HepG2 (cell line): ENCODE results near the gene PSMB9. TPM values are rescaled to one million over a fixed set of nuclear protein-coding genes. Genes with fewer than 3 reads are reported as not detected.

Source experiments
- ARNTL ChIP-seq: sonication (generic); formaldehyde crosslinking; IDR thresholded peaks from 2 replicates; pipeline ENCODE4 v1.4.0; 2020; ENCODE audit warnings: mild to moderate bottlenecking, missing genetic modification reagents
- ATF1 ChIP-seq: IDR thresholded peaks from 2 replicates; pipeline ENCODE4 v1.6.1; 2016; ENCODE audit warnings: mild to moderate bottlenecking, control low read depth
- MEIS1 ChIP-seq: sonication (generic); formaldehyde crosslinking; IDR thresholded peaks from 2 replicates; pipeline ENCODE4 v1.9.0; 2021; ENCODE audit warnings: mild to moderate bottlenecking, missing genetic modification reagents, moderate library complexity, borderline replicate concordance
- MYC ChIP-seq: sonication (generic); formaldehyde crosslinking; IDR thresholded peaks from 2 replicates; pipeline ENCODE4 v1.9.0; 2021; ENCODE audit warnings: missing genetic modification reagents, borderline replicate concordance
- SIN3B ChIP-seq: fragments of 150-350 bp; IDR thresholded peaks from 2 replicates; pipeline ENCODE4 v1.6.1; 2014; ENCODE audit warnings: low read length
- SNRNP70 ChIP-seq: fragments of 200-400 bp; formaldehyde crosslinking; IDR thresholded peaks from 2 replicates; pipeline ENCODE4 v1.6.1; 2017; ENCODE audit warnings: mild to moderate bottlenecking, low read depth, low read length, moderate library complexity
- SP4 ChIP-seq: sonication (generic); formaldehyde crosslinking; IDR thresholded peaks from 2 replicates; pipeline ENCODE4 v1.8.1; 2023; ENCODE audit warnings: mild to moderate bottlenecking, missing genetic modification reagents
- SPEN ChIP-seq: sonication (generic); formaldehyde crosslinking; IDR thresholded peaks from 2 replicates; pipeline ENCODE4 v1.5.1; 2020; ENCODE audit warnings: low read depth, mild to moderate bottlenecking, missing genetic modification reagents
- TIGD3 ChIP-seq: sonication (generic); formaldehyde crosslinking; IDR thresholded peaks from 2 replicates; pipeline ENCODE4 v1.5.1; 2020; ENCODE audit warnings: mild to moderate bottlenecking, missing genetic modification reagents, borderline replicate concordance
- ZBTB1 ChIP-seq: sonication (generic); formaldehyde crosslinking; IDR thresholded peaks from 2 replicates; pipeline ENCODE4 v1.4.0; 2020; ENCODE audit warnings: missing genetic modification reagents, borderline replicate concordance
- ZBTB34 ChIP-seq: sonication (generic); formaldehyde crosslinking; IDR thresholded peaks from 2 replicates; pipeline ENCODE4 v1.8.0; 2022; ENCODE audit warnings: mild to moderate bottlenecking, missing genetic modification reagents
- ZFYVE20 ChIP-seq: sonication (generic); formaldehyde crosslinking; IDR thresholded peaks from 2 replicates; pipeline ENCODE4 v1.8.0; 2023; ENCODE audit warnings: low read depth, mild to moderate bottlenecking, moderate library complexity, missing genetic modification reagents, borderline replicate concordance
- ZNF224 ChIP-seq: sonication (generic); formaldehyde crosslinking; IDR thresholded peaks from 2 replicates; pipeline ENCODE4 v1.5.0; 2020; ENCODE audit warnings: mild to moderate bottlenecking, missing genetic modification reagents
- ZNF468 ChIP-seq: sonication (generic); formaldehyde crosslinking; IDR thresholded peaks from 2 replicates; pipeline ENCODE4 v1.8.0; 2022; ENCODE audit warnings: mild to moderate bottlenecking, moderate library complexity, missing genetic modification reagents
- ZNF530 ChIP-seq: sonication (generic); formaldehyde crosslinking; IDR thresholded peaks from 2 replicates; pipeline ENCODE4 v1.5.0; 2020; ENCODE audit warnings: low read depth, mild to moderate bottlenecking, missing genetic modification reagents
- ZNF550 ChIP-seq: sonication (generic); formaldehyde crosslinking; IDR thresholded peaks from 2 replicates; pipeline ENCODE4 v1.4.0; 2020; ENCODE audit warnings: mild to moderate bottlenecking, missing genetic modification reagents, borderline replicate concordance
- ZNF572 ChIP-seq: sonication (generic); formaldehyde crosslinking; IDR thresholded peaks from 2 replicates; pipeline ENCODE4 v1.5.1; 2020; ENCODE audit warnings: mild to moderate bottlenecking, missing genetic modification reagents
- ZNF678 ChIP-seq: sonication (generic); formaldehyde crosslinking; IDR thresholded peaks from 2 replicates; pipeline ENCODE4 v1.4.0; 2020; ENCODE audit warnings: mild to moderate bottlenecking, missing genetic modification reagents
- ZNF782 ChIP-seq: sonication (generic); formaldehyde crosslinking; IDR thresholded peaks from 2 replicates; pipeline ENCODE4 v1.4.0; 2020; ENCODE audit warnings: missing genetic modification reagents, mild to moderate bottlenecking, borderline replicate concordance
- ZNF883 ChIP-seq: sonication (generic); formaldehyde crosslinking; IDR thresholded peaks from 2 replicates; pipeline ENCODE4 v1.5.1; 2020; ENCODE audit warnings: mild to moderate bottlenecking, missing genetic modification reagents; ENCODE audit errors: not compliant biosample characterization
- ZSCAN20 ChIP-seq: sonication (generic); formaldehyde crosslinking; IDR thresholded peaks from 2 replicates; pipeline ENCODE4 v1.4.0; 2020; ENCODE audit warnings: missing genetic modification reagents, mild to moderate bottlenecking, borderline replicate concordance
- polyA plus RNA-seq, 8 experiments: library from polyadenylated mRNA; depleted of rRNA in 3 of 8; stranded (reverse) in 7 of 8; unstranded in 1 of 8; fragments of >200 nt; fragmentation: Illumina TruSeq in 4 of 8; extraction: Trizol in 4 of 8; gene quantifications; 2 replicates each; pipeline versions ENCODE4 v1.2.1 to v1.2.3, GENCODE V29; 2011 to 2016; ENCODE audit warnings: low read depth in 4 of 8, missing spikeins in 1 of 8, mixed read lengths in 1 of 8; ENCODE audit not compliant: insufficient read depth in 1 of 8
- total RNA-seq, 5 experiments: library from RNA; depleted of rRNA; stranded (reverse); fragments of >200 nt; fragmentation: Illumina TruSeq; extraction: Trizol; gene quantifications; 2 replicates each; pipeline ENCODE4 v1.2.3, GENCODE V29; 2016; ENCODE audit warnings: low read depth in 1 of 5
- TF ChIP-seq, protein P1 (sequence below): sonication (generic); formaldehyde crosslinking; IDR thresholded peaks from 2 replicates; pipeline ENCODE4 v1.5.1; 2020; ENCODE audit warnings: mild to moderate bottlenecking, missing genetic modification reagents, moderate library complexity
- TF ChIP-seq, protein P2 (sequence below): sonication (generic); formaldehyde crosslinking; IDR thresholded peaks from 2 replicates; pipeline ENCODE4 v1.4.0; 2020; ENCODE audit warnings: missing genetic modification reagents
- TF ChIP-seq, protein P3 (sequence below): sonication (generic); formaldehyde crosslinking; IDR thresholded peaks from 2 replicates; pipeline ENCODE4 v1.8.1; 2023; ENCODE audit warnings: missing genetic modification reagents, mild to moderate bottlenecking, borderline replicate concordance

PSMB9 gene
- total and polyA plus RNA-seq, 2 of the 13 experiments (the other 11 are each of a cell fraction or from before 2014, with no cell fraction given), result 15.6 to 16.0 TPM

DNA sequence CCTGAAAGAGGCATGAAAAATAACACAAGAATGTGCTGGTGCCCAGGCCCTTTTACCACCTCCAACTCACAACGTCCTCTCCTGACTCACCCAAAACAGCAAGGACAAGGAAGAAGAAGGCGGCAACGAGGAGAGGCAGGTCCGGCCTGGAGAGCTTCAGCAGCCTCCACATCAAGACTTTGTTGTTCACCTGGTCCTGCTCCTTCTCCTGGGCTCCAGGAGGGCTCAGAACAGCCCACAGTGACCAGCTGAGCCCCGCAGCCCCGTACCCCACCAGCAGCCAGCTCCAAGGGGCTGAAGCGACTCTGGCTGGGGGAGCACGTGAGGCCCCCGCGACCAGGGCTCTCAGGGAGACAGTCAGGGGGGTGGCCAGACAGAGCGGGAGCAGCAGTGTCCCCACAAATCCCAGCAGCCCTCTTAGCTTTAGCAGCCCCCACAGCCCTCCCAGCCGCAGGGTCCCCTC, 16.3 kb upstream of the PSMB9 start (continued):
- no peak for TF ChIP-seq ZNF468
- TF ChIP-seq, protein P1, sequence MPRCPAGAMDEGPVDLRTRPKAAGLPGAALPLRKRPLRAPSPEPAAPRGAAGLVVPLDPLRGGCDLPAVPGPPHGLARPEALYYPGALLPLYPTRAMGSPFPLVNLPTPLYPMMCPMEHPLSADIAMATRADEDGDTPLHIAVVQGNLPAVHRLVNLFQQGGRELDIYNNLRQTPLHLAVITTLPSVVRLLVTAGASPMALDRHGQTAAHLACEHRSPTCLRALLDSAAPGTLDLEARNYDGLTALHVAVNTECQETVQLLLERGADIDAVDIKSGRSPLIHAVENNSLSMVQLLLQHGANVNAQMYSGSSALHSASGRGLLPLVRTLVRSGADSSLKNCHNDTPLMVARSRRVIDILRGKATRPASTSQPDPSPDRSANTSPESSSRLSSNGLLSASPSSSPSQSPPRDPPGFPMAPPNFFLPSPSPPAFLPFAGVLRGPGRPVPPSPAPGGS (CRISPR knock-in tag), result peak; percentile 56; the same call in 1 of the 2 replicates
- TF ChIP-seq ATF1 (CRISPR knock-in tag), result no peak
- no peak for TF ChIP-seq ZBTB34
- no peak for TF ChIP-seq ZNF550 (CRISPR knock-in tag)
- TF ChIP-seq ZNF883 (CRISPR knock-in tag), result peak; percentile 52
- peak; percentile 47; the same call in 1 of the 2 replicates for TF ChIP-seq ZNF678 (CRISPR knock-in tag)
- TF ChIP-seq ZBTB1 (CRISPR knock-in tag), result no peak
- no peak for TF ChIP-seq SNRNP70
- no peak for TF ChIP-seq ZNF530 (CRISPR knock-in tag)
- no peak for TF ChIP-seq ZNF224
- TF ChIP-seq MYC, result 0 out of 2 replicates have a peak, but pooled peaks have one; percentile 30
- TF ChIP-seq ARNTL (CRISPR knock-in tag), result 0 out of 2 replicates have a peak, but pooled peaks have one; percentile 38
- peak; percentile 60; the same call in 1 of the 2 replicates for TF ChIP-seq ZNF572 (CRISPR knock-in tag)
- TF ChIP-seq, protein P2, sequence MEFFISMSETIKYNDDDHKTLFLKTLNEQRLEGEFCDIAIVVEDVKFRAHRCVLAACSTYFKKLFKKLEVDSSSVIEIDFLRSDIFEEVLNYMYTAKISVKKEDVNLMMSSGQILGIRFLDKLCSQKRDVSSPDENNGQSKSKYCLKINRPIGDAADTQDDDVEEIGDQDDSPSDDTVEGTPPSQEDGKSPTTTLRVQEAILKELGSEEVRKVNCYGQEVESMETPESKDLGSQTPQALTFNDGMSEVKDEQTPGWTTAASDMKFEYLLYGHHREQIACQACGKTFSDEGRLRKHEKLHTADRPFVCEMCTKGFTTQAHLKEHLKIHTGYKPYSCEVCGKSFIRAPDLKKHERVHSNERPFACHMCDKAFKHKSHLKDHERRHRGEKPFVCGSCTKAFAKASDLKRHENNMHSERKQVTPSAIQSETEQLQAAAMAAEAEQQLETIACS (CRISPR knock-in tag), result no peak
- TF ChIP-seq TIGD3 (CRISPR knock-in tag), result no peak
- no peak for TF ChIP-seq ZSCAN20 (CRISPR knock-in tag)
- 0 out of 2 replicates have a peak, but pooled peaks have one; percentile 82 for TF ChIP-seq ZNF782 (CRISPR knock-in tag)
- TF ChIP-seq MEIS1, result 0 out of 2 replicates have a peak, but pooled peaks have one; percentile 18
- peak; percentile 45; the same call in 1 of the 2 replicates for TF ChIP-seq SPEN
- TF ChIP-seq, protein P3, sequence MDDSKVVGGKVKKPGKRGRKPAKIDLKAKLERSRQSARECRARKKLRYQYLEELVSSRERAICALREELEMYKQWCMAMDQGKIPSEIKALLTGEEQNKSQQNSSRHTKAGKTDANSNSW (CRISPR knock-in tag), result no peak
- TF ChIP-seq SIN3B, result no peak
- 0 out of 2 replicates have a peak, but pooled peaks have one; percentile 18 for TF ChIP-seq SP4 (CRISPR knock-in tag)
- TF ChIP-seq ZFYVE20 (CRISPR knock-in tag), result 0 out of 2 replicates have a peak, but pooled peaks have one; percentile 33
